WTC11 (cell line): ENCODE results near the gene ZCCHC24.

Source experiments
- ARID4B ChIP-seq: sonication (generic); formaldehyde crosslinking; IDR thresholded peaks from 2 replicates; pipeline ENCODE4 v1.8.0; 2023; ENCODE audit warnings: missing genetic modification reagents, mild to moderate bottlenecking, borderline replicate concordance
- ATF6 ChIP-seq: sonication (generic); formaldehyde crosslinking; IDR thresholded peaks from 2 replicates; pipeline ENCODE4 v1.8.1; 2023; ENCODE audit warnings: mild to moderate bottlenecking, missing genetic modification reagents
- CREM ChIP-seq: sonication (generic); formaldehyde crosslinking; IDR thresholded peaks from 2 replicates; pipeline ENCODE4 v1.8.1; 2022; ENCODE audit warnings: mild to moderate bottlenecking, missing genetic modification reagents, moderate library complexity
- CTCF ChIP-seq: fragments of 200-600 bp; IDR thresholded peaks from 2 replicates; pipeline ENCODE4 v1.8.0; 2022; ENCODE audit warnings: antibody characterized with exemption
- E2F1 ChIP-seq: sonication (generic); formaldehyde crosslinking; IDR thresholded peaks from 2 replicates; pipeline ENCODE4 v1.8.0; 2022; ENCODE audit warnings: mild to moderate bottlenecking, missing genetic modification reagents
- E2F5 ChIP-seq: sonication (generic); formaldehyde crosslinking; IDR thresholded peaks from 2 replicates; pipeline ENCODE4 v1.8.1; 2022; ENCODE audit warnings: mild to moderate bottlenecking, moderate library complexity, missing genetic modification reagents
- ELF4 ChIP-seq: sonication (generic); formaldehyde crosslinking; IDR thresholded peaks from 2 replicates; pipeline ENCODE4 v1.8.1; 2022; ENCODE audit warnings: low read depth, mild to moderate bottlenecking, moderate library complexity, missing genetic modification reagents
- JUN ChIP-seq: sonication (generic); formaldehyde crosslinking; IDR thresholded peaks from 2 replicates; pipeline ENCODE4 v1.8.0; 2023; ENCODE audit warnings: mild to moderate bottlenecking, missing genetic modification reagents
- PREB ChIP-seq: sonication (generic); formaldehyde crosslinking; IDR thresholded peaks from 2 replicates; pipeline ENCODE4 v1.8.1; 2022; ENCODE audit warnings: mild to moderate bottlenecking, missing genetic modification reagents, moderate library complexity, borderline replicate concordance
- RELA ChIP-seq: sonication (generic); formaldehyde crosslinking; IDR thresholded peaks from 2 replicates; pipeline ENCODE4 v1.8.1; 2022; ENCODE audit warnings: missing genetic modification reagents, mild to moderate bottlenecking, borderline replicate concordance
- USF2 ChIP-seq: sonication (generic); formaldehyde crosslinking; IDR thresholded peaks from 2 replicates; pipeline ENCODE4 v1.8.1; 2023; ENCODE audit warnings: mild to moderate bottlenecking, missing genetic modification reagents, moderate library complexity
- ZNF232 ChIP-seq: sonication (generic); formaldehyde crosslinking; IDR thresholded peaks from 2 replicates; pipeline ENCODE4 v1.8.0; 2022; ENCODE audit warnings: mild to moderate bottlenecking, missing genetic modification reagents

GRCh38 chr10:79438021-79438698 is 7.3 kb downstream of the ZCCHC24 start:
- TF ChIP-seq E2F5 (CRISPR knock-in tag) (no peak), ARID4B (CRISPR knock-in tag) (no peak), RELA (CRISPR knock-in tag) (no peak), ZNF232 (CRISPR knock-in tag) (no peak), USF2 (no peak), CTCF (no peak), ELF4 (CRISPR knock-in tag) (no peak), CREM (CRISPR knock-in tag) (no peak), ATF6 (no peak), E2F1 (CRISPR knock-in tag) (no peak), PREB (no peak), JUN (CRISPR knock-in tag) (no peak)
